ENCODE measurements around the gene MAP2K3.

The MAP2K3 gene

DNA sequence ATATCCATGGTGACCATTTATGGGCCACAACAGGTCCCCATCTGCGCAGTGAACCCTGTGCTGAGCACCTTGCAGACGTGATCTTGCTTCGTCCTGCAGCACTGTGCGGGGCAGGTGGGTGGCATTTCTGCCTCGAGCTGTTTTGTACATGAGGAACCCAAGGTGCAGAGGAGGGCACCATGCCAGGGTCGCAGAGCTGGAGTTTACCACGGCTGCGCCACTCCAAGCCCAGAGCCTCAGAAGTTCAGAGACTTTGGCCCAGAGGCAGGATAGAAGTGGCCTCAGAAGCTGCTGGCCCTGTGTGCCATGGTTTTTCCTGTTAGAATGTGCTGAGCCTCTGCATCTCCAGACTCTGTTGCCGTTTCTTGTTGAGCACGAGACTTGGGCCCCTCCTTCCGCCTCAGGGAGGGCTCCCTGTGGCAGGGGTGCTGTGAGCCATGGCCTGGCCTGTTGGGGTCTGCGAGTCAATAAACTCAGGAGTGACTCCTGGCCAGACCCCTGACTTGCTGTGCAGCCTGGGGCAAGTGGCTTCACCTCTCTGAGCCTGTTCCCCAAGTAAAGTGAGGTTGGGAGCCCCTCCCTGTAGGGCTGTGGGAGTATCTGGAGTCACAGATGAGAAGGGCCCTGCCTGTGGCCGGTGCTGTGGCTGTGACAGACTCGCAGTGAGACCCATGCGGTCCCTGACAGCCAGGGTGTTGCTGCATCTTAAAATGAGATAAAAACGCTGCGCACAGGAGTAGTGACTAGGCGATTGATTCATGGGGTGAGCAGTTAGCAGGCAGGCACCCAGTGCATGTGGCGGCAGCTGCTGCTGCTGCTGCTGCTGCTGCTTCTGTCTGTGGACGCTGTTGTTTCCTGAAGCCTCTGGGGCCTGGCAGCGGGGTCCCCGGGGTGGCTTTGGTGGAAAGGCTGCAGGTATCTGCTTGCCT is 11.8 kb downstream of the MAP2K3 start:
- no peak overlapping the region for H3K14ac ChIP-seq (ENCODE audit: low read length in 2 of 2)
- peak overlapping the region; percentile 3 for H3K9ac ChIP-seq (ENCODE audit: low read length)
- H2BK12ac ChIP-seq (ENCODE audit: low read length in 2 of 2) = no peak overlapping the region
- no peak overlapping the region for H3K27ac ChIP-seq (ENCODE audit: low read length, poor library complexity, severe bottlenecking)
- no peak overlapping the region for H3K4ac ChIP-seq (ENCODE audit: low read depth in 1 of 2, low read length in 2 of 2)
- H3K36me3 ChIP-seq (ENCODE audit: control insufficient read depth in 1 of 2, insufficient read depth in 2 of 2, low read depth in 1 of 2, low read length in 2 of 2) = peaks cover 56 to 76% of the 10 kb centered on the region in 2 experiments
- no peak overlapping the region for H3K4me2 ChIP-seq (ENCODE audit: low read length, poor library complexity, severe bottlenecking)
- H3K9me3 ChIP-seq (ENCODE audit: control insufficient read depth, low read length) = no peaks in the 10 kb centered on the region
- H3K4me3 ChIP-seq (ENCODE audit: insufficient read depth in 1 of 2, low read depth in 1 of 2, low read length in 2 of 2) = no peak overlapping the region
- H2AFZ ChIP-seq (ENCODE audit: low read depth, low read length) = no peak overlapping the region
- no peak for DNase-seq
- H2BK15ac ChIP-seq (ENCODE audit: low read depth, poor library complexity, severe bottlenecking) = peak overlapping the region; percentile 20
- H4K91ac ChIP-seq (ENCODE audit: low read length) = no peak overlapping the region
- H3K4me1 ChIP-seq (ENCODE audit: control insufficient read depth, insufficient read depth, low read depth, low read length) = peaks cover 19% of the 10 kb centered on the region
- H4K8ac ChIP-seq (ENCODE audit: low read length) = no peak overlapping the region
- no peak overlapping the region for H2BK5ac ChIP-seq (ENCODE audit: low read depth, low read length, poor library complexity, severe bottlenecking)
- 73% methylated on average over 22 of the region's 22 CpGs for WGBS
- no peaks in the 10 kb centered on the region for H3K27me3 ChIP-seq (ENCODE audit: control insufficient read depth in 1 of 2, insufficient read depth in 1 of 2, low read length in 2 of 2)
- H3K79me1 ChIP-seq (replicated peaks; ENCODE audit: low read length, poor library complexity, severe bottlenecking) = peaks cover 32% of the 10 kb centered on the region
- H3K23ac ChIP-seq (ENCODE audit: low read length in 2 of 2) = no peak overlapping the region
- no peak overlapping the region for H2AK5ac ChIP-seq (ENCODE audit: low read length, severe bottlenecking)
- H2BK120ac ChIP-seq (ENCODE audit: low read depth, low read length) = no peak overlapping the region
- no peak overlapping the region for H3K18ac ChIP-seq (ENCODE audit: low read depth in 1 of 2, low read length in 2 of 2)

DNA sequence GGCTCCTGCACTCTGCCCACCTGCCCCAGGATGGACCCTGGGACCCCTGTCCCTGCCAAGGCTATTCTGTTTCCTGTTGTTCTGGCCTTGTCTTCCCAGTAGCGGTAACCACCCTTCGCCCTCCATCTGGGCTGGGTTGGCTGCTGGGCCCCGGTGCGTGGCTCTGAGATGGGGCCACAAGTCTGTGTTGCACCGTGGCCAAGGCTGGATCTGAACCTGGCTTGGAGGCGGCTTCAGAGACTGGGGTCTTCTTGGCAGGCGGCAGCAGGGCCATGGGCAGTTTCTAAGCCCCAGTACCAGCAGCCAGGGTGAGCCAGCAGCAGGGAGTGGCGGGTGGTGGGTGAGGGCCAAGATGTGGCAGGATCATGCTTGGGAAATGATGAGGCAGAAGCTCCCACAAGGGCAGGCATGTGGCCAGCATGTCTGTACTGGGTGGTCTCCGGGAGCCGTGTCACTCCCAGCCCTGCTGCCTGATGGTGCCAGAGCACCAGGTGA is 12.6 kb downstream of the MAP2K3 start:
- no peak overlapping the region for H3K18ac ChIP-seq (ENCODE audit: low read depth in 1 of 2, low read length in 2 of 2)
- no peak overlapping the region for H3K4me2 ChIP-seq (ENCODE audit: low read length, poor library complexity, severe bottlenecking)
- H3K27ac ChIP-seq (ENCODE audit: low read length, poor library complexity, severe bottlenecking) = no peak overlapping the region
- peaks cover 14% of the 10 kb centered on the region for H3K4me1 ChIP-seq (ENCODE audit: control insufficient read depth, insufficient read depth, low read depth, low read length)
- no peak overlapping the region for H2AFZ ChIP-seq (ENCODE audit: low read depth, low read length)
- H3K4ac ChIP-seq (ENCODE audit: low read depth in 1 of 2, low read length in 2 of 2) = no peak overlapping the region
- no peak overlapping the region for H4K91ac ChIP-seq (ENCODE audit: low read length)
- no peak overlapping the region for H2BK120ac ChIP-seq (ENCODE audit: low read depth, low read length)
- no peak for DNase-seq
- H2BK15ac ChIP-seq (ENCODE audit: low read depth, poor library complexity, severe bottlenecking) = no peak overlapping the region
- H2BK12ac ChIP-seq (ENCODE audit: low read length in 2 of 2) = no peak overlapping the region
- H2AK5ac ChIP-seq (ENCODE audit: low read length, severe bottlenecking) = no peak overlapping the region
- H3K4me3 ChIP-seq (ENCODE audit: insufficient read depth in 1 of 2, low read depth in 1 of 2, low read length in 2 of 2) = no peak overlapping the region
- H3K9ac ChIP-seq (ENCODE audit: low read length) = no peak overlapping the region
- WGBS = 78% methylated on average over 10 of the region's 10 CpGs
- no peaks in the 10 kb centered on the region for H3K9me3 ChIP-seq (ENCODE audit: control insufficient read depth, low read length)
- no peaks in the 10 kb centered on the region for H3K27me3 ChIP-seq (ENCODE audit: control insufficient read depth in 1 of 2, insufficient read depth in 1 of 2, low read length in 2 of 2)
- H3K79me1 ChIP-seq (replicated peaks; ENCODE audit: low read length, poor library complexity, severe bottlenecking) = peaks cover 33% of the 10 kb centered on the region
- no peak overlapping the region for H2BK5ac ChIP-seq (ENCODE audit: low read depth, low read length, poor library complexity, severe bottlenecking)
- no peak overlapping the region for H4K8ac ChIP-seq (ENCODE audit: low read length)
- H3K36me3 ChIP-seq (ENCODE audit: control insufficient read depth in 1 of 2, insufficient read depth in 2 of 2, low read depth in 1 of 2, low read length in 2 of 2) = peaks cover 58 to 76% of the 10 kb centered on the region in 2 experiments
- no peak overlapping the region for H3K23ac ChIP-seq (ENCODE audit: low read length in 2 of 2)
- no peak overlapping the region for H3K14ac ChIP-seq (ENCODE audit: low read length in 2 of 2)

DNA sequence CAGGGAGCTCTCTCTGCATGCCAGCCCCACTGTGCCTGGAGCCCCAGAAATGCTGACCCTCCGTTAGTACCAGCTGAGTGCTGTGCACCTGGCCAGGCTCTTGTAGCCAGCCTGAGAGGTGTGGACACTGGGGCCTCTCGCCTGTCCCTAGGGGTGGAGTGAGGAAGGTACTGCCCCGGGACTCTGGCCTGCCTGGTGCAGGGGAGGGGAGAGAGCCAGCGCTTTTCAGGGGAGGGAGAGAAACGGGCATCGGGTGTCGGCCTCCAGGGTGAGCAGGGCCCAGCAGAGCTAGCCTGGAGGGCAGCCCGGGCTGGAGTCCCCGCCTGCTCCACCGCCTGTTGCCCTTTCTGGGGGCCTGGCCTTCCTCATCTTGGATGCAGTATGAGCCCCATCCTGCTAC is 13.1 kb downstream of the MAP2K3 start:
- H3K9ac ChIP-seq (ENCODE audit: low read length) = no peak overlapping the region
- H3K14ac ChIP-seq (ENCODE audit: low read length in 2 of 2) = no peak overlapping the region
- no peak overlapping the region for H2BK12ac ChIP-seq (ENCODE audit: low read length in 2 of 2)
- H2BK15ac ChIP-seq (ENCODE audit: low read depth, poor library complexity, severe bottlenecking) = no peak overlapping the region
- H2BK120ac ChIP-seq (ENCODE audit: low read depth, low read length) = no peak overlapping the region
- peaks cover 35% of the 10 kb centered on the region for H3K79me1 ChIP-seq (replicated peaks; ENCODE audit: low read length, poor library complexity, severe bottlenecking)
- no peak overlapping the region for H4K91ac ChIP-seq (ENCODE audit: low read length)
- no peaks in the 10 kb centered on the region for H3K27me3 ChIP-seq (ENCODE audit: control insufficient read depth in 1 of 2, insufficient read depth in 1 of 2, low read length in 2 of 2)
- no peak overlapping the region for H2BK5ac ChIP-seq (ENCODE audit: low read depth, low read length, poor library complexity, severe bottlenecking)
- H3K4me2 ChIP-seq (ENCODE audit: low read length, poor library complexity, severe bottlenecking) = no peak overlapping the region
- H3K4ac ChIP-seq (ENCODE audit: low read depth in 1 of 2, low read length in 2 of 2) = no peak overlapping the region
- no peaks in the 10 kb centered on the region for H3K9me3 ChIP-seq (ENCODE audit: control insufficient read depth, low read length)
- H2AFZ ChIP-seq (ENCODE audit: low read depth, low read length) = no peak overlapping the region
- H3K4me1 ChIP-seq (ENCODE audit: control insufficient read depth, insufficient read depth, low read depth, low read length) = peaks cover 14% of the 10 kb centered on the region
- no peak overlapping the region for H3K27ac ChIP-seq (ENCODE audit: low read length, poor library complexity, severe bottlenecking)
- WGBS = 68% methylated on average over 10 of the region's 10 CpGs
- no peak overlapping the region for H3K4me3 ChIP-seq (ENCODE audit: insufficient read depth in 1 of 2, low read depth in 1 of 2, low read length in 2 of 2)
- no peak overlapping the region for H3K18ac ChIP-seq (ENCODE audit: low read depth in 1 of 2, low read length in 2 of 2)
- H3K36me3 ChIP-seq (ENCODE audit: control insufficient read depth in 1 of 2, insufficient read depth in 2 of 2, low read depth in 1 of 2, low read length in 2 of 2) = peaks cover 61 to 79% of the 10 kb centered on the region in 2 experiments
- DNase-seq = no peak
- H4K8ac ChIP-seq (ENCODE audit: low read length) = no peak overlapping the region
- no peak overlapping the region for H3K23ac ChIP-seq (ENCODE audit: low read length in 2 of 2)
- no peak overlapping the region for H2AK5ac ChIP-seq (ENCODE audit: low read length, severe bottlenecking)

DNA sequence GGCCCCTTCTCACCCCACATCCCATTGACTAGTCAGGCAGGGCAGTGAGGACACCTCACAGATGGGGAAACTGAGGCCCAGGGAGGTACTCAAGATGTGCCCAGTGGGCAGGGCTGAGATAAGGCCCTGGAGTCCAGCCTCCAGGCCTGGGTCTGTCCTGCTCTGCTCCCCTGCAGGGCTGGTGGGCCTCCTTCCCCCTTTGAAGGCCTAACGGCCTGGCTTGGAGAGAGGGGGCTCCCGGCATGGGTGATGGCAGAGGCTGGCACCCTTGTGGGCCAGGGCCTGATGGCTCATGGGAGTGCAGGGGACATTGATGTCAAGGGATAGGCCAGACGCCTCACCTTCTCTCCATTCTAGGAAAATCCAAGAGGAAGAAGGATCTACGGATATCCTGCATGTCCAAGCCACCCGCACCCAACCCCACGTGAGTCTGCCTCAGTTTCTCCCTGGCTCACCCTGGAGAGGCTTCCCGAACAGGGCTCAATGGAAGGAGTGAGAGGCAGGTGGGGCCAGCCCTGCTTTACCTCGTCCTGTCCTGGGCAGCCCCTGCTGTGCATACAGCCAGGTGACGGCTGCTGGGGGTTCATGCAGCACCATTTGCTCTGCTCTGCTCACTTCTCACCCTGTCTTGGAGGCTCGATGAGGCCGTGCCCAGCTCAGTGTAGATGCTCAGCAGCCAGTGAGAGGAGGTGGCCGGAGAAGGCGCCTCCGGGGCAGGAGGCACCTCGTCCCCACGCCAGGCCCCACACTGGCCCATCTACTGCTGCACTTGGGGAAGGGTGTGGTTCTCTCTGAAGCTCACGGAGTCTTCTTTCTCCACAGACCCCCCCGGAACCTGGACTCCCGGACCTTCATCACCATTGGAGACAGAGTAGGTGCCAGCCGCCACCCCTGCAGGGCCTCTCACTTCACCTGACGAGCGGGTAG is 13.8 kb downstream of the MAP2K3 start:
- Histone ChIP-seq H3K23ac (ENCODE audit: low read length in 2 of 2) (no peak overlapping the region), H2BK5ac (ENCODE audit: low read depth, low read length, poor library complexity, severe bottlenecking) (no peak overlapping the region), H2BK15ac (ENCODE audit: low read depth, poor library complexity, severe bottlenecking) (no peak overlapping the region), H3K36me3 (ENCODE audit: control insufficient read depth in 1 of 2, insufficient read depth in 2 of 2, low read depth in 1 of 2, low read length in 2 of 2) (peaks cover 61 to 83% of the 10 kb centered on the region in 2 experiments), H4K91ac (ENCODE audit: low read length) (no peak overlapping the region), H2BK12ac (ENCODE audit: low read length in 2 of 2) (no peak overlapping the region), H3K18ac (ENCODE audit: low read depth in 1 of 2, low read length in 2 of 2) (no peak overlapping the region), H2AFZ (ENCODE audit: low read depth, low read length) (no peak overlapping the region), H3K9ac (ENCODE audit: low read length) (no peak overlapping the region), H3K4me3 (ENCODE audit: insufficient read depth in 1 of 2, low read depth in 1 of 2, low read length in 2 of 2) (no peak overlapping the region), H3K9me3 (ENCODE audit: control insufficient read depth, low read length) (no peaks in the 10 kb centered on the region), H3K27me3 (ENCODE audit: control insufficient read depth in 1 of 2, insufficient read depth in 1 of 2, low read length in 2 of 2) (no peaks in the 10 kb centered on the region), H3K4ac (ENCODE audit: low read depth in 1 of 2, low read length in 2 of 2) (no peak overlapping the region), H2AK5ac (ENCODE audit: low read length, severe bottlenecking) (no peak overlapping the region), H3K27ac (ENCODE audit: low read length, poor library complexity, severe bottlenecking) (no peak overlapping the region), H2BK120ac (ENCODE audit: low read depth, low read length) (no peak overlapping the region), H3K4me1 (ENCODE audit: control insufficient read depth, insufficient read depth, low read depth, low read length) (peaks cover 14% of the 10 kb centered on the region), H4K8ac (ENCODE audit: low read length) (no peak overlapping the region), H3K79me1 (replicated peaks; ENCODE audit: low read length, poor library complexity, severe bottlenecking) (peaks cover 31% of the 10 kb centered on the region), H3K14ac (ENCODE audit: low read length in 2 of 2) (no peak overlapping the region), H3K4me2 (ENCODE audit: low read length, poor library complexity, severe bottlenecking) (no peak overlapping the region)
- no peak for DNase-seq
- 79% methylated on average over 22 of the region's 22 CpGs for WGBS
